ENCODE measurements around the gene BRD7. TPM values are rescaled to one million over a fixed set of nuclear protein-coding genes. Genes with fewer than 3 reads are reported as not detected.

Gene BRD7
- total RNA-seq, 1 donor from 2014 or later, result 46.6 TPM

GRCh38 chr16:50298591-50299507, 69.9 kb downstream of the BRD7 start:
- intact Hi-C loops (cut with DNase I), result no loop called here
- DNase-seq (ENCODE audit: missing footprints) (peak; percentile 30), ATAC-seq (no peak)

GRCh38 chr16:50298075-50298460, 70.7 kb downstream of the BRD7 start:
- ATAC-seq, result no peak
- peak; percentile 64 for DNase-seq (ENCODE audit: missing footprints)
- intact Hi-C loops (cut with DNase I), result no loop called here

DNA sequence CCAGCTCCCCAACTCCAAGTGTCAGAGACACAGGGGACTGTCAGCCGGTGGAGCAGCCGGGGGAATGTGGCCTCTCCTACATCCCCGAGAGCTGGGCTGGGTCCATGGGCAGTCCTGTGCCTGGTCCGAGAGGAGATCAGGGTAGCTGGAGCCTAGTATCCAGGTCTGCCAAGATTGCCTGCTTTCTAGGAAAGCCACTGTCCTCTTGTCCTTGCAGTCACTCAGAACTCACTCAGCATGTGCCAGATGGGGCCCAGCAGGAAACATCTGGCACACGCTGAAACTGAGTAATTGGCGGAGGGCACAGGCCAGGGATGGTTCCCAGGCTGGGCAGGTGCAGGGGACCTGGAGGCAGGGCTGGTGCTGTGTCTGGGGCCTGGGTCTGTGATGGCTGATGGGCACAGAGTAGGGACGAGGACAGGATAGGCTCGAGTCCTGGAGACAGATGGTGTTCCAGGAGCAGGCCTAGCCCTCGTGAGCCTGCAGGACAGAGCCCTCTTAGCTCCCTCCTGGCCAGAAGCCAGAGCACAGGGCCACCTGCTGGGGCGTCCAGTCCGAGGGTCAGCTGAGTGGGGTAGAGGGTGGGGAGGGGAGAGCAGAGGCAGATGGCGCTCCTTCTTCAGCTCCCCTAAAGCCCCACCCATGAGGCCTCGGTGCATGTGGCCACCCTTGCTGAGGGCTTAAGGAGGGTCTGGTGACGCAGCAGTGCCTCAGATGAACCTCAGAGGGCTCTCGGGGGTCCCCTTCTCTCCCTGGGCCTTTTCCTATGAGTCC, 71.3 kb downstream of the BRD7 start:
- intact Hi-C loops (cut with DNase I), result no loop called here
- DNase-seq (ENCODE audit: missing footprints), result peak; percentile 47
- peak; percentile 58 for ATAC-seq

- intact Hi-C loops (cut with DNase I), result no loop called here
- no peak for ATAC-seq
- peak; percentile 67 for DNase-seq (ENCODE audit: missing footprints)
Observed at GRCh38 chr16:50296807-50297206, 72.0 kb downstream of the BRD7 start.

DNA sequence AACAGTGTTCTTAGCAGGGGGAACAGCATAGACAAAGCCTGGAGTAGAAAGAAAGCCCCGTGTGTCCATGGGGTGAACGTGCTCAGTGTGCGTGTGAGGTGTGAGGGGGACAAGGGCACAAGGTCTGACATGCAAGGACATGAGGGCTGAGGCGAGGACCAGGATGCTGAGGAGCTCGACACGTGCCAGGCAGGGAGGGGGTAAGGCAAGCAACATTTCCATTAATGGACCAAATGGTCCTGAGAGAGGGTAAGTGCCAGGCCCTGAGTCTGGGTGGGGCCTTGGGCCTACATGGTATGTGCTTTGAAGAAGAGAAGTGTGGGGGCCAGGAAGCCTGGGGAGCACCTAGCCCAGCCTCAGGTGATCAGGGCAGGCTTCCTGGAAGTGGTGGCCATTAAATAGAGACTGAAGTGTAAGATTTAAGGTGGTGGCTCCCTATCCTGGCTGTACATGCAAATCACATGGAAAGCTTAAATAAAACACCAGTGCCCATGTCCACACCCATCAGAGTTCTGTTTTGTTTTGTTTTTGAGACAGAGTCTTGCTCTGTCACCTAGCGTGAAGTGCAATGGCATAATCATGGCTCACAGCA, 73.2 kb downstream of the BRD7 start:
- intact Hi-C loops (cut with DNase I), result no loop called here
- no peak for ATAC-seq
- DNase-seq (ENCODE audit: missing footprints), result peak; percentile 43

GRCh38 chr16:50294955-50295354, 73.8 kb downstream of the BRD7 start:
- ATAC-seq (no peak), DNase-seq (ENCODE audit: missing footprints) (no peak)
- intact Hi-C loops (cut with DNase I), result no loop called here

DNA sequence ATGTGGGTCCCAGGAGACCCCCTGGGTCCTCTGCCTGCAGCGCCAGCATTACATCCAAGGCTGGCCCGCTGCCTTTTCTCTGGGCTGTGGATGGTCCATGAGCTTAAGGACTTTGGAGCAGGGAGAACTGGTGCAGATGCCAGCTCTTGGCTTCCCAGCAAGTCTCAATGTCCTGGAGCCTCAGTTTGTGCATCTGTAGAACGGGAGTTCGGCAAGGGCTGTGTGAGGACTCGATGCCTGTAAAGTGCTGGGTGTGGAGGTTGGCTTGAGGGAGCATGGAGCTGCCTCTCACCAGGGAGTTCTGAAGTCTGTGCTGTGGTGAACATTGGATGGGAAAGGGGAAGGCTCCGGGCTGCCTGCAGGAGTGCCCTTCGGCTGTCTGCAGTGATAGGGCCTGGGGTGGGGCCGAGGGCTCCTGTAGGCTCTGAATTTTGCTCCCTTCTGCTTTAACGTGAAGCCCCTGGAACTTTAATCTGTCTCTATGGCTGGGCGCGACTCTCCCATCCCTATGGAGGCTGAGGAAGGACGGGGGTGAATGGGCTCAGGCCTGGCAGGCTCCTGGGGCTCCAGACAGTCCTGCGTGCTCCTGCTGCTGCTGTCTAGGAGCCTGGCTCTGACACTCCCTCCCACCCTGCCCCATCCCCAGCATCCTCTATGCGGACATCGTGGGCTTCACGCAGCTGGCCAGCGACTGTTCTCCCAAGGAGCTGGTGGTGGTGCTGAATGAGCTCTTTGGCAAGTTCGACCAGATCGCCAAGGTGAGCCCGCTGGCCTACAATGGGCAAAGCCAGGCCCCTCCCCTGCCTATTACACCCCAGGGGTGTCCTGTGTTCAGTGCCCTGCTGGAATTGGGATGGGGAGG, 74.6 kb downstream of the BRD7 start:
- intact Hi-C loops (cut with DNase I), result no loop called here
- DNase-seq (ENCODE audit: missing footprints) (peak; percentile 58), ATAC-seq (no peak)

DNA sequence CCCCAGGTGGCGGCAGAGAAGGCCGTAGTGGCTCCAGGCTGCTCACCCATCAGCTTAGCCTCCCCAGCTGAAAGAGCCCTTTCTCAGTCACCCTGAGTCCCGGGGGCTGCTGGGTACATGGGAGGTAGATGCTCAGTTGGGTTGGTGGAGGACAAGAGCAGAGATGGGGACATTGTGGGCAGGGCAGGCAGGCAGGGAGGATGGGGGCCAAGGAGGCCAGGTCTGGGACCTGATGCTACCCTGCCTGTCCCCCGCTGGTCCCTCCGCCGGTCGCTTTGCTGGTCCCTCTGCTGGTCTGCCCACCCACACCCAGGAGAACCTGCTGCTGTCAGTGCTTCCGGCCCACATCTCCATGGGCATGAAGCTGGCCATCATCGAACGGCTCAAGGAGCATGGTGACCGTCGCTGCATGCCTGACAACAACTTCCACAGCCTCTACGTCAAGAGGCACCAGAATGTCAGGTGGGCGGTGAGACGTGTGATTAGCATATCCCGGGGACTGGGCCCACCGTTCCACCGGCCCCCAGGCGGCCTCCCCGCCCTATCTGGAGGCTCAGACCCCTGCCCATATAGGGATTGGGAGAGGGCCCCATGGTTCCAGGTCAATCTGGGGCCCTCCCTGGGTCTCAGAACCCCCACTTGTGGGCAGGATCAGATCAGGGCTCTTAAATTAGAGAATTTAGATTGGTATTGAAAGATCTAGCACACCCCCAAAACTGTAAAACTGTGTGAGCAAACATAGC, 75.6 kb downstream of the BRD7 start:
- ATAC-seq (no peak), DNase-seq (ENCODE audit: missing footprints) (peak; percentile 34)
- intact Hi-C loops (cut with DNase I), result no loop called here

DNA sequence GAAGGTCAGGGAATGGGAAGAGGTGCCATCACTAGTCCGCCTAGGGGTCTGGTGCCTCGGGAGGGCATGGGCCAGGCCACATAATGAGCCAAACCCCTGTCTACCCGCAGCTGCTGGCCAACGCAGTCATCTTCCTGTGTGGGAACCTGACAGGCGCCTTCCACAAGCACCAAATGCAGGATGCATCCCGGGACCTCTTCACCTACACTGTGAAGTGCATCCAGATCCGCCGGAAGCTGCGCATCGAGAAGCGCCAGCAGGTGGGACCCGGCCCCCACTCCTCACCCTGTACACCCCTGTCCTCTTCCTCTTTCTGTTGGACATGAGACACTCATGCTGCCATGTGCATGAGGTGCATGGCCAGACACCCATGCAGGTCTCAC, 76.2 kb downstream of the BRD7 start:
- peak; percentile 50 for DNase-seq (ENCODE audit: missing footprints)
- intact Hi-C loops (cut with DNase I), result no loop called here
- ATAC-seq, result no peak

DNA sequence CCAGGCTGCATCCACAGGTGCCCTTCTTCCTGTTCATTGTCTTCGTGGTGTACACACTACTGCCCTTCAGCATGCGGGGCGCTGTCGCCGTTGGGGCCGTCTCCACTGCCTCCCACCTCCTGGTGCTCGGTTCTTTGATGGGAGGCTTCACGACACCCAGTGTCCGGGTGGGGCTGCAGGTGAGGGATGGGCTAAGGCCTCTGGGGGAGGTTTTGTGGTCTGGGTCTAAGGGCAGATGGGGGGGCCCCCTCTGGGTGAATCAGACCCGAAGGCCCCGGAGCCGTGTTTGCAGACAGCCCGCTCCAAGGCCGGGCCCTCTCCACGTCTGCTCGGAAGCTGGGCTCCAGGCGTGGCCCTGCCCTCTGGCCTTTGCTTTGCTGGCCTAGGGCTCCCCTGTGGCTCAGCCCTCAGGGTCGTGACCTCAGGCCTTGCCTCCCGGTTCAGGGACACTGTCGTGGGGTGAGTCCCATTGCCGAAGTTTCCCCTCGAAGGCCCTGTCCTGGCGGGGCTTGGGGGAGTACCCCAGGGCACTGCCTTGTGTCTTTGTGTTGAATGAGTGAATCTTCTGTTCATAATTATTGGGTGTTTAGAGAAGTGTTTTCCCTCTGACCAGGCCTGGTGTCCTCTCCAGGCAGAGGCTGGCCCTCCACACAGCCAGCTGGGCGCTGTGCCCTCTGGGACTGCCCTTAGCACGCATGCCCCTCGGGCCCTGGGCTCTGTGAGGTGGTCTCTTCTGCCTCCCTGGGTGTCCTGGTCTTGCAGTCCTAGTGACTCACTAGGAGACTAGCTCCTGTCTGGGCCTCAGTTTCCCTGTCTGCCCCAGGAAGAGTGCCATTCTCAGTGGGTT, 76.8 kb downstream of the BRD7 start:
- intact Hi-C loops (cut with DNase I), result no loop called here
- DNase-seq (ENCODE audit: missing footprints), result peak; percentile 63
- ATAC-seq, result no peak

GRCh38 chr16:50290856-50291255, 77.9 kb downstream of the BRD7 start:
- DNase-seq (ENCODE audit: missing footprints), result no peak
- intact Hi-C loops (cut with DNase I), result no loop called here

GRCh38 chr16:50289950-50290764, 78.6 kb downstream of the BRD7 start:
- DNase-seq (ENCODE audit: missing footprints) (peak; percentile 53), ATAC-seq (no peak)
- intact Hi-C loops (cut with DNase I), result no loop called here

More at GRCh38 chr16:50290856-50291255, 77.9 kb downstream of the BRD7 start:
- no peak for ATAC-seq

GRCh38 chr16:50288920-50289319, 79.9 kb downstream of the BRD7 start:
- intact Hi-C loops (cut with DNase I), result no loop called here
- no peak for DNase-seq (ENCODE audit: missing footprints)
- no peak for ATAC-seq

- intact Hi-C loops (cut with DNase I), result no loop called here
- no peak for ATAC-seq
Observed at GRCh38 chr16:50288026-50288425, 80.8 kb downstream of the BRD7 start.

GRCh38 chr16:50286681-50287080, 82.1 kb downstream of the BRD7 start:
- ATAC-seq, result no peak
- no peak for DNase-seq (ENCODE audit: missing footprints)
- intact Hi-C loops (cut with DNase I), result no loop called here

More at GRCh38 chr16:50288026-50288425, 80.8 kb downstream of the BRD7 start:
- DNase-seq (ENCODE audit: missing footprints), result peak; percentile 34

GRCh38 chr16:50285406-50286003, 83.3 kb downstream of the BRD7 start:
- ATAC-seq (peak; percentile 14), DNase-seq (ENCODE audit: missing footprints) (peak; percentile 50)
- intact Hi-C loops (cut with DNase I), result no loop called here

Data from Right ventricle myocardium inferior (tissue), 1 donor.